ENCODE measurements around the gene ZNF175.
"Not testable (repeated sequence)": the region's sequence is repeated elsewhere in the genome, so short reads cannot be mapped to it uniquely, and the experiment has no call there.

ZNF175 gene

DNA sequence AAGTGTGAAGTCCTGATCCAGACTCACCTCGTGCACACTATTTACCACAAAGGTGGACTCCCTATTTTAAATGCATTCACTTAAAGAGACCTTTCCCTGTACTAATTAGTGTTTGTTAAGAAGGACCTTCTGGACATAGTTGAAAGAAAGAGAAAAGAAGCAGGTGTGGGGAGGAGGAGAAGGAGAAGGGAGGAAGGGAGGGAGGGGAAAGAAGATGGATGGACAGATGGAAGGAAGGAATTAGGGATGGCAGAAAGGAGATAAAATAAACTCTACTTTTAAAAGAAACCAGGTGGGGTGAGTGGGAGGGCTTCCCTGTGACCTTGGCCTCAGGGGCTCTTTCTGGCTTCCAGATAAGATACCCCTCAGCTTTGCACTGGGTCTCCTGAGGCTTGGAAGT lies 21.4 kb downstream of the ZNF175 start:
- DNase-seq = no peak

DNA sequence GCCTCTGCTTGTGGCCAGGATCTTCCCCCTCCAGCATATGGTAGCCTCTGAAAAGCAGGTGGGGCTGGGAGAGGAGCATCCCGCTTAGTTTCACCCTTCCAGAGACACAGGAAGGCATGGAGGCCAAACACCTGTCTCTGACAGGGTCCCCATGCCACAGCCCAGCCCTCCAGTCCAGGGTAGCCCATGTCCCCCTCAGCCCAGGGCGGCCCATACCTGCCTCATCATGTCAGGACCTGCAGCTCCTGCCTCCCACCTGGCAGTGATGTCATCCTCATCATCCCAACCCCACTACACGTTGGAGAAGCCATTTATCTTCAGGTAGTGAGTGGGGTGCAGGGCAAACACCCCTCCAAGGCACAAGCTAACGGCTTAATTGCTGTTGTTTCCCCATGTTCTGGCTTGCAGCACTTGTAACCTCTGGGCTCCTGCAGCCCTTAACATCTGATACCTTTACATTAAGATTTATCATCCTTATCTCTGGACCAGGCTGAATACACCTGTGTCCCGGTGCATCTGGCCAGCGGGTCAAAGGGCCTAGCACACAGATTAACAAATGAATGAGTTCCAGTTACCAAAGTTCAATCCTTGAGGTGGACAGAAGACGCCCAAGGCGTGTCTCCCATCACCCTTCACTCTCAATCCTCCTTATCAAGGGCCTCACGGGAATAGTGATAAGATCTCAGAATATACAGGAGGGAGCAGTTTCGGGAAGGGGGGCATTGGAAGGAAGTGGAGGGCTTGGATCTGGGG lies 22.2 kb downstream of the ZNF175 start:
- DNase-seq = no peak

DNA sequence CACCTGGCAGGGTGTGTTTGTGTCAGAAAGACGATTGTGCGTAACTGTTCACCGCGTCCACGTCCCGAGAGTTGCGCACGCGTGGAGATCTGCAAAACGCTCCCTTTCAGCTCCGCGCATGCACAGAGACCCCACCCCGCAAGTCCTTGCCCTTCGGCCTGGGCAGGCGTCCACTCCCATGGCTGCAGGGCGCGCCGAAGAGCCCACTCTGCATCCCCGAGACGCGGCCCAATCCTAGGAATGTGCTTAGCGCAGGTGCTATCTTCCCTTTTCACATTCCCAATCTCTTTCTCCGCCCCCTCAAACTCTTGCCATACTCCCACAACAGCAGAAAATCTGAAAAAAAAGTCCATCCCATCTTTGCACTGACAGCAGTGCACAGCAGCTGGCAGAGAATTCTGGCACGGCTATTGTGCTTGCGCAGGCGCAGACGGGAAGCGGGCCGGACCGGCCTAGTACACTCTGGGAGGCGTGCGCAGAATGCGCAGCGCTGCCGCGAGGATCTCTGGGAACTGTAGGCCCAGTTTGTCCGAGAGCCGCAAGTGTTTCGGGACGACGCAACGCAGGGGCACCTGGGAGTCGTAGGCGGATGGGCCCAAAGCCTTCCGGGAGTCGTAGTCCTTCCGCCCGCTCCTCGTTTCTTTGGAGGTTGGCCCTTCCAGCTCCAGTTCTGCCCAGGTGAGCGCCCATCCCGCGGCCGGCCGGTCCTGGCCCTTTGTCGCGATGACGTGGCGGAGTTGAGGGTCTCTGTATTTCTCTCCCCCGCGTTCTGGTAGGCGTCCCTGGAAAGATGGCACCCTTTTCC lies 23.1 kb downstream of the ZNF175 start:
- peak; percentile 99 for DNase-seq

DNA sequence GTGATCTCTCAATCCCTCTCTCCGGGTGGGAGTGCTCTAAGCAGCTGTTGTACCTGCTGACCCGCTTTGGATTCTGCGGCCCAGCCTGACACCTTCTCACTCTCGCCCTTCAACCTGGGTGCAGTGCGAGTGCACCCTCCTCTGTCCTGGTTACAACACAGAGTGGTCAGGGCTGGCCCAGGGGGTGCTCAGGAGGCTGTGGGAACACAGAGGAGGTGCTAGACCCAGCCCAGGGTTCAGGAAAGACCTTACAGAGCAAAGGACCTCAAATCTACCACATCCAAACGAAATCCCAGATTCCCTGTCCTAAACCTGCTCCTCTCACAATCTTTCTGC lies 23.7 kb downstream of the ZNF175 start:
- DNase-seq = no peak

DNA sequence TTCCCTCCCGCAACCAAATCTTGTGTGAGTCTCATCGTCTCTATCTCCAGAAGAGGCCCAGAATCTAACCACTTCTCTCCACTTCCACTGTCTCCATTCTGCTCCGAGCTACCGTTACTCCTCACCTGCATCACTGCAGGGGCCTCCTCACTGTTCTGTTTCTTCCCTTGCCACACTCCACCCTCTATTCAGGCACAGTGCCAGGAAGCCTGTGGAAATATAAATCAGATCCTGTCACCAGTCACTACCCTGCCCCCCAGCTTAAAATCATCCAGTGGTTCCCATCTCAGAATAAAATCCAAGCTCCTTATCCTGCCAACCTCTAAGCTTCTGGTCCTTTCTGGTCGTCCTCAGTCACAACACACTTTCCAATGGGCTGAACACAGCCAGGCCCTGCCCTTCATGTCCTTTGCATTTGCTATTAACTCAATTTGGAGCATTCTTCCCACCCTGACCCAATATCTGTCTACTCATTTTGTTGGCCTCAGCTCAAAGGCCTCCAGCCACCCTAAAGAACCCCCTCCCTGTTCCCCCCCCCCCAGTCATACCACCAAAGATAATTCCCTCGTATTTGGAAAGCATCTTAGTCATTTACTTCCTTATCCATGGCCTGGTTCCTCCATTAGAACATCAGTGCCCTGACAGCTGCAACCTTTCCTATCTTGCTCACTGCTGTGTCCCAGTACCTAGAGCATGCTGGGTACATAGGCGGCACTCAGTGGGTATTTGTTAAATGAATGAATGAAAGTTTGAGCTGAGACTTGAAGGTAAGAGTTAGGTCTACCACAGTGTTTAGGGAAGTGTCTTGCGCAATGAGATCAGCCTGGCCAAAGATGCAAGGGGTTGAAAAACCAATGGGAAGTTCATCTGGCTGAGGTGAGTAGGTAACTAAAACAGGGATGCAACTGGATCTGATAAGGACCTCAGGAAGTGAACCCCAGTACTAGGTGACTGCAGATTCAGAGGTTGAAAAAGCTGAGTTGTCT lies 24.4 kb downstream of the ZNF175 start:
- no peak for DNase-seq

DNA sequence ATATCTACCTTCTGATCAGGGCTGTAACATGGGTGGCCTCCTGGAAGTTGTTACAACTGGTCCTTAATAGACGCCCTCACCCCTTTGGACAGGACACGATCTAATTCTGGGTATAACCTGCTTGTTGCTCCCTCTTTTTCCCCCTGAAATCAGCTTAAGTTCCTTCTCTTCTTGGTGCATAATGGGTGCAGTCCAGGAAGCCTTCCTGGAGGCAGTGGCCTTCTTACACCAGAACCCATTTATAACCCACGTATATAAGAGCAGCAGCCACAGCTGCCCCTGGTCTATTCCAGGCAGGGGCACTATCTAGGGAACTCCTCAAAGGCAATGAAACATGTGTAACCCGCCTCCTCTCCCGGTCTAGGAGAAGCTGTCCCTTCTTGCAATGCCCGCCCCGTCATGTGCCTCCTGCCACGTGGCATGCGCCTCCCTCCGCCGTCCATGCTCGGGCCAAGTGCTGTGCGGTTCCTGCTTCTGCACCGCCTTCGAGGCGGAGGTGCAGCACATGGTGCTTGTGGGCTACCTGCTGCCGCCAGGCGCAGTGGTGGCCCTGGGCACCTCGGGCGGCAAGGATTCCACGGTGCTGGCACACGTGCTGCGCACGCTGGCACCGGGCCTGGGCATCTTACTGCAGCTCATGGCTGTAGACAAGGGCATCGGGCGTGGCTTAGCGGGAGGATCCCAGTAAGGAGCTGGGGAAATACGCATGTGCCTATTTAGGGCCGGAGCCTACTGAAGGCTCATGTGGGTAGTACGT lies 27.3 kb downstream of the ZNF175 start:
- no peak for DNase-seq

- no peak for DNase-seq
These were observed 28.0 kb downstream of the ZNF175 start for GRCh38 chr19:51599084-51599483.

- DNase-seq = no peak
These were observed 30.0 kb downstream of the ZNF175 start for GRCh38 chr19:51600940-51601580.

DNA sequence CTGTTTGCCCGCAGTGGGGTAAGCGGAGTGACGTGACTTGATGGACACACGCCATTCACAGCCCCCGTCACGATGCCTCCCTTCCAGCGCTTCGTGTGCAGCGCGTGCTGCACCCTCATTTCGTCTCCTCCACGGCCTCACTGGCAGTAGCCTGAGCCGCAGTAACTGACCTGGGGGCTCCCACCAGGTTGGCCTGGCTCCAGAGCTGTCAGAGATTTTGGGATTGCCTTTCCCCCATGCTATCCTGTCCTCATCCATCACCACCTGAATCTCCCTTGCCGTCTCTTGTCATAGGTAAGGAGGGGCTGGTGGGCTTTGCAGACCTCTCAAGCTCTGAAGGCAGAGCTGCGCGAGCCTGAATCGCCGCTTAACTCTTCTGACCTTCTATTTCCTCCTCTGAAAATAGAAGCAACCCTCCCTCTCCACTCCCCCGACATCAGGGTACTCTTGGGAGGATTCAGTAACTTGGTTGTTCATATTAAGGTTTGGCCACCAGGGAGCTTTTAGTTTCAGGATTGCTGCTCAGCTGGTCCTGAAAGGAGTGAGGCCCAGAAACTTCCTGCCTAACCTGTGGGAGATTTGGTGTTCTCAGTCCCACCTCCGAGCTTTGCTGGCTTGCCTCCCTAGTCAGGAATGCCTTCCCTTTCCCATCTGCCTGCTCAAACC lies 31.2 kb downstream of the ZNF175 start:
- no peak for DNase-seq

GRCh38 chr19:51607077-51607476 lies 36.0 kb downstream of the ZNF175 start:
- DNase-seq = peak; percentile 65

- peak; percentile 63 for DNase-seq
These were observed 37.0 kb downstream of the ZNF175 start for GRCh38 chr19:51607920-51608562.

- no peak for DNase-seq
These were observed 39.5 kb downstream of the ZNF175 start for GRCh38 chr19:51610576-51610975.

DNA sequence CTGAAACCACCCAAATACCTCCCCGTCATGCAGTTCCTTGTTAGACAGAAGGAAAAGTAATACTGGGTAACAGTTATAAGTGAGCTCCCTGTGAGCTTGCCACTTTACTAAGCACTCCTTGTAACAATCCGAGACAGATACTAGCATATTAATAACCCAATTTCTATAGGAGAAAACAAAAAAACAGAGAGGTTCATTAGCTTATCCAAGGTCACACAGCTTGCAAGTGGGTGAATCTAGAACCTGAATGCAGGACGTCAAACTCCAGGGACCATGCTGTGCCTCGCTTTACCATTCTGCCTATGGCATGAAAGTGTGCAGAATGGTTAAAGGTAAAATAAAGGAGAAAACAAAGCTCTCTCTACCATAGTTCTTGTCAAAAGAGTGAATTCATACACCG lies 43.7 kb downstream of the ZNF175 start:
- DNase-seq = no peak

DNA sequence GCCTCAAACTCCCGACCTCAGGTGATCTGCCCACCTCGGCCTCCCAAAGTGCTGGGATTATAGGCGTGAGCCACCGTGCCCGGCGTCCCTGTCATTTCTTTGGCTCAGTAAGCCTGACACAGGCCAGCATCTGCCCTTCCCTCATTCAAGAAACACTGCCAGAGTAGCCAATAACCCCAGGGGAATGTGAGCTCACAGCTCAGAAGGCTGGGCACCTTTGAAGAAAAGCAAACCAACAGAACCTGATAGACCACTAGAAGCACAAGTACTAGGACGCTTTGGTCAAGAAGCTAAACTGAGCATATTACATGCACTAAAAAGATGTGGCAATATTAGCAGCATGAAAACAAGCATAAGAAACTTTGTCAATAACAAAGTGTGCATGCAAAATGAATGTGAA lies 44.9 kb downstream of the ZNF175 start:
- no peak for DNase-seq

DNA sequence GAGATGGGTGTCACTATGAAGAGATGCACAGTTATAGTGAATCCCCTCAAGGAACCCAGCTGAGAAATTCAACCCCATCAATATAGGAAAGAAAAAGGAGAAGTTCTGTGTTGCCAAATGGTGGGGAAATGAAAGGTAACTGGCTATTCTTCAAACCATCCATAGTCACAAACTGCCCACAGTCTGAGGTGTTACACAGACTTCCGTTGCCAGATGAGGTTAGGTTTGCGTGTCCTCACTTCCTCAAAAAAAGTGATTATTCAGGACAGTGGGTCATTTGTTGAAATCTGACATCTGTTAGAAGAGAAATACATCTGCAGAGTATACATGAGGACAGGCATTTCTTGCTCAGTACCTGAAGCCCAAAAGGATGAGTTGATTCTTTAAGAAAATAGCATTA lies 50.1 kb downstream of the ZNF175 start:
- DNase-seq = no peak

DNA sequence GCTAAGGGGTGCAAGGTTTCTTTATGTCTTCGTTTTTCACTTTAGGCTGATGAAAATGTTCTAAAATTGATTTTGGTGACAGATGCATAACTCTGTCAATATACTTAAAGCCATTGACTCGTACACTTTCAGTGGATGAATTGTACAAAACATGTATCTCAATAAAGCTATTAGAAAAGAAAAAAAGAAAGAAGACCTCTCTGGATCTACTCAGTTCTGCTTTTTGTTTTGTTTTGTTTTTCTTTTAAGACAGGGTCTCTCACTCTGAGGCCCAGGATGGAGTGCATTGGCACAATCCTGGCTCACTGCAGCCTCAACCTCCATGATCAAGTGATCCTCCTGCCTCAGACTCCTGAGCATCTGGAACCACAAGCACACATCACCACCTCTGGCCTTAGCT lies 55.6 kb downstream of the ZNF175 start:
- DNase-seq = no peak

- DNase-seq = no peak
These were observed 56.5 kb downstream of the ZNF175 start for GRCh38 chr19:51627491-51628138.

- no peak for DNase-seq
These were observed 57.3 kb downstream of the ZNF175 start for GRCh38 chr19:51628153-51628939.

GRCh38 chr19:51630315-51630714 lies 59.2 kb downstream of the ZNF175 start, which contains the start of gene SIGLEC5:
Gene SIGLEC5 (minus strand): TSS chr19:51630401. CDS start chr19:51630335, 66 bp downstream.
- not testable (repeated sequence) for DNase-seq
